ENCODE results near the gene TEAD1.

Gene TEAD1

DNA sequence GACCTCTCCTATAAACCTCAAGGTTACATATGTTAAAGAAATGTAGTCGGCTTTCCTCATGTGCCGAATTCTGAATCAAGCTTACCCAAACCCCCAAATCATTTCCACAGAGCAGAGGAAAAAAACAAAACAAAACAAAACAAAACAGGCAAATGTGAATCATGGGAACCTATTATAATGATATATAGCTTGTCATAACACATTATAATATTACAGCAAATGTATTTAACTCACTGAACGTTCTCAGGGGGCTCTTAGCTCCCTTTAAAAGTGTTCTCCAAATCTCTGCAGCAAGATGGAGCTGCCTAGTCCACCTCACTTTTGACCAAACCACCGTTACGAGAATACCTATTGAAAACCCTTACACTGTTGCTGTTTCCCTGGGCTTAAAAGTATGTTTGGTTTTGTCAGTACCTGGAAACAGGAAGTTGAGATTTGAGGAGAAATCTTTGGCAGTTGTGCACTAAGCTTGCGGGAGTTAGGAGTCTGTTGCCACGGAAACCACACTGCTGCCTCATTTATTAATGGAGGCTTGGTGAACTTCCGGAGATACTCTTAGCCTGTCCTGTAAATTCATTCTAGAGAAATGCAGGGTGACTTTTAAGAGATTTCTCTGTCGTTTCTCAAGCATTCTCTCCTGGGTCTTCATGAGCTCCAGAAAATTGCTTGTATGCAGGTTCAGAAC, 167.9 kb downstream of the TEAD1 start:
- Histone ChIP-seq H3K79me2 (ENCODE audit: control insufficient read depth, low read length) (no peaks in the 10 kb centered on the region), H3K36me3 (ENCODE audit: control insufficient read depth, low read length) (no peaks in the 10 kb centered on the region), H3K27me3 (ENCODE audit: control insufficient read depth, low read length) (no peaks in the 10 kb centered on the region), H3F3A (ENCODE audit: control insufficient read depth, insufficient read depth) (no peaks in the 10 kb centered on the region), H3K27ac (ENCODE audit: low read depth, low read length) (no peak overlapping the region), H3K4me1 (ENCODE audit: control insufficient read depth, low read length) (no peaks in the 10 kb centered on the region), H3K9me3 (ENCODE audit: control insufficient read depth, insufficient read depth, low read length) (no peaks in the 10 kb centered on the region), H3K4me2 (ENCODE audit: low read length) (no peak overlapping the region), H3K4me3 (ENCODE audit: low read length) (no peak overlapping the region), H3K9me2 (replicated peaks; ENCODE audit: control insufficient read depth, low read length) (no peaks in the 10 kb centered on the region), H4K20me1 (ENCODE audit: control insufficient read depth, insufficient read depth, low read depth, low read length) (no peaks in the 10 kb centered on the region)
- TF ChIP-seq EZH2phosphoT487 (IDR thresholded peaks at IDR 0.05; ENCODE audit: borderline replicate concordance, low read length): no peak
- TF ChIP-seq, protein P1, sequence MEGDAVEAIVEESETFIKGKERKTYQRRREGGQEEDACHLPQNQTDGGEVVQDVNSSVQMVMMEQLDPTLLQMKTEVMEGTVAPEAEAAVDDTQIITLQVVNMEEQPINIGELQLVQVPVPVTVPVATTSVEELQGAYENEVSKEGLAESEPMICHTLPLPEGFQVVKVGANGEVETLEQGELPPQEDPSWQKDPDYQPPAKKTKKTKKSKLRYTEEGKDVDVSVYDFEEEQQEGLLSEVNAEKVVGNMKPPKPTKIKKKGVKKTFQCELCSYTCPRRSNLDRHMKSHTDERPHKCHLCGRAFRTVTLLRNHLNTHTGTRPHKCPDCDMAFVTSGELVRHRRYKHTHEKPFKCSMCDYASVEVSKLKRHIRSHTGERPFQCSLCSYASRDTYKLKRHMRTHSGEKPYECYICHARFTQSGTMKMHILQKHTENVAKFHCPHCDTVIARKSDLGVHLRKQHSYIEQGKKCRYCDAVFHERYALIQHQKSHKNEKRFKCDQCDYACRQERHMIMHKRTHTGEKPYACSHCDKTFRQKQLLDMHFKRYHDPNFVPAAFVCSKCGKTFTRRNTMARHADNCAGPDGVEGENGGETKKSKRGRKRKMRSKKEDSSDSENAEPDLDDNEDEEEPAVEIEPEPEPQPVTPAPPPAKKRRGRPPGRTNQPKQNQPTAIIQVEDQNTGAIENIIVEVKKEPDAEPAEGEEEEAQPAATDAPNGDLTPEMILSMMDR (IDR thresholded peaks at IDR 0.05; ENCODE audit: low read depth, low read length, poor library complexity, severe bottlenecking): no peak

DNA sequence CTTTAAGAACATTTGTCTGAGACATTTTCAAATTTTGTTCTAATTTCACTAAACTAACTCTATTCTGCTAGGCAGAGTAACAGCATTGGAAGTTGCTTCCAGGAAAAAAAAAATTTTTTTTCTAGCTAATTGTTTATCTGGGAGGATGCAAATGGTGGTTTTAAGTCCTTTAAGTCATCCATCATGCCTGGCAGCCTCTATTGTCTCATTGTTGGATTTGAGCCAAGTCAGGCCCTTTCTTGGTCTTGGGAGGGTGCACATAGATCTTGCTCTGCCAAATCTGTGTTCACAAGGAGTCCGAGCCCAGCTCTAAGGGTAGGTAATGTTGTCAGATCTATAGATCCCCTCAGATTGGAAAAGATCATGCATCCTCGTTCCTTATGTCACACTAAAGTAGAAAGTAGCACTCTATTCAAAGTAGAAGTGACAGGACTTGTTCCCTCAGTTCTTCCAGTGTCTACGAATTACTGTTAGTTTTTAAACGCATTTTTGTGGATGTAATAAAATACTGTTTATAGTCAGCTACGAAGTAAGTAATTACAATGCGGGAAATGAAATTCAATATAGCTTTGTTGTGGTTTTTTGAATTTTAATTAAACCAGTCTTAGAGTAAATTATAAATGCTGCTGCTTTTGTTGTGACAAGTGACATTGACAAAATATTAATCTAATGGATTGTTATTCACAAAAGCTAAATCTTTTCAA, 168.9 kb downstream of the TEAD1 start:
- Histone ChIP-seq H3F3A (ENCODE audit: control insufficient read depth, insufficient read depth) (no peaks in the 10 kb centered on the region), H3K36me3 (ENCODE audit: control insufficient read depth, low read length) (no peaks in the 10 kb centered on the region), H3K27me3 (ENCODE audit: control insufficient read depth, low read length) (no peaks in the 10 kb centered on the region), H3K4me3 (ENCODE audit: low read length) (no peak overlapping the region), H3K9me2 (replicated peaks; ENCODE audit: control insufficient read depth, low read length) (no peaks in the 10 kb centered on the region), H3K79me2 (ENCODE audit: control insufficient read depth, low read length) (no peaks in the 10 kb centered on the region), H3K27ac (ENCODE audit: low read depth, low read length) (no peak overlapping the region), H3K9me3 (ENCODE audit: control insufficient read depth, insufficient read depth, low read length) (no peaks in the 10 kb centered on the region), H4K20me1 (ENCODE audit: control insufficient read depth, insufficient read depth, low read depth, low read length) (no peaks in the 10 kb centered on the region), H3K4me2 (ENCODE audit: low read length) (no peak overlapping the region), H3K4me1 (ENCODE audit: control insufficient read depth, low read length) (no peaks in the 10 kb centered on the region)
- TF ChIP-seq, protein P1 (IDR thresholded peaks at IDR 0.05; ENCODE audit: low read depth, low read length, poor library complexity, severe bottlenecking): no peak
- no peak for TF ChIP-seq EZH2phosphoT487 (IDR thresholded peaks at IDR 0.05; ENCODE audit: borderline replicate concordance, low read length)

DNA sequence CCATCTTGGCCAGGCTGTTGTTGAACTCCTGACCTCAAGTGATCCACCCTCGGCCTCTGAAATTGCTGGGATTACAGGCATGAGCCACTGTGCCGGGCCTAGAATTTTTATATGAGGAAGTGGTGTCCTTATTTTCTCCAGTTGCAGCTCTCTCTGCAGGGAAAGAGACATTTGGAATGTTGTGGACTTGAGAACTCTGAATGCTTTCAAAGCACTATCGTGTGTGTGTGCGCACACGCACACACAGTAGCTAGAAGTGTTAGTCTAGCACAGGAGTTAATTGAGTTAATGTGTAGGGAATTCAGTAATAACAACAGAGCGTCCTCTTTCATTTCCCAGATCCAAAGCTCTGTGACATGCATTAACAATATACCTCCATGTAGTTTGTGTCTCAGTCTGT, 170.9 kb downstream of the TEAD1 start:
- Histone ChIP-seq H3K79me2 (ENCODE audit: control insufficient read depth, low read length) (no peaks in the 10 kb centered on the region), H3K9me3 (ENCODE audit: control insufficient read depth, insufficient read depth, low read length) (no peaks in the 10 kb centered on the region), H3K36me3 (ENCODE audit: control insufficient read depth, low read length) (no peaks in the 10 kb centered on the region), H3K27me3 (ENCODE audit: control insufficient read depth, low read length) (no peaks in the 10 kb centered on the region), H3K4me2 (ENCODE audit: low read length) (no peak overlapping the region), H3K4me1 (ENCODE audit: control insufficient read depth, low read length) (no peaks in the 10 kb centered on the region), H3F3A (ENCODE audit: control insufficient read depth, insufficient read depth) (no peaks in the 10 kb centered on the region), H3K27ac (ENCODE audit: low read depth, low read length) (no peak overlapping the region), H3K4me3 (ENCODE audit: low read length) (no peak overlapping the region), H4K20me1 (ENCODE audit: control insufficient read depth, insufficient read depth, low read depth, low read length) (no peaks in the 10 kb centered on the region), H3K9me2 (replicated peaks; ENCODE audit: control insufficient read depth, low read length) (no peaks in the 10 kb centered on the region)
- TF ChIP-seq, protein P1 (IDR thresholded peaks at IDR 0.05; ENCODE audit: low read depth, low read length, poor library complexity, severe bottlenecking): no peak
- TF ChIP-seq EZH2phosphoT487 (IDR thresholded peaks at IDR 0.05; ENCODE audit: borderline replicate concordance, low read length): no peak
